Activated CD8-positive, alpha-beta memory T cell treated with anti-CD3 and anti-CD28 coated beads, Interleukin-2, amount 50 U/mL, for 1 hour (primary cell): ENCODE measurements around the gene UBL4A.

Source experiments
- DNase-seq: peaks from one replicate; pipeline ENCODE4 v3.0.0-alpha.2; 2020; ENCODE audit errors: extremely low read depth

The UBL4A gene

DNA sequence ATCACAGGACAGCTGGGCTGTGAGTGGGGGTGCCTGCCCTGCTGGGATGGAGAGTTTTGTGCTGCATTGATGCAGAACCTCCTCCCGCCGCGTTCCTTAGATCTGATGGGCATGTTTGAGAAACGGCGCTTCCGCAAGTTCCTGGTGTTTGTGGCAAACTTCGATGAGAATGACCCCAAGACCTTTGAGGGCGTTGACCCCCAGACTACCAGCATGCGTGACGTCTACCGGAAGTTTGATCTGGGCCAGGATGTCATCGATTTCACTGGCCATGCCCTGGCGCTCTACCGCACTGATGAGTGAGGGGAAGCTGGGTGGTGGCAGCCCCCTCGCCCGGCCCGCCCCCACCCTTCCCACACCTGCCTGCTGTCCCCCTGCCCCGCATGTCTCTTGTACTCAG, 46.6 kb downstream of the UBL4A start:
- DNase-seq = no peak

GRCh38 chrX:154437971-154438893, 48.2 kb downstream of the UBL4A start:
- DNase-seq = no peak

DNA sequence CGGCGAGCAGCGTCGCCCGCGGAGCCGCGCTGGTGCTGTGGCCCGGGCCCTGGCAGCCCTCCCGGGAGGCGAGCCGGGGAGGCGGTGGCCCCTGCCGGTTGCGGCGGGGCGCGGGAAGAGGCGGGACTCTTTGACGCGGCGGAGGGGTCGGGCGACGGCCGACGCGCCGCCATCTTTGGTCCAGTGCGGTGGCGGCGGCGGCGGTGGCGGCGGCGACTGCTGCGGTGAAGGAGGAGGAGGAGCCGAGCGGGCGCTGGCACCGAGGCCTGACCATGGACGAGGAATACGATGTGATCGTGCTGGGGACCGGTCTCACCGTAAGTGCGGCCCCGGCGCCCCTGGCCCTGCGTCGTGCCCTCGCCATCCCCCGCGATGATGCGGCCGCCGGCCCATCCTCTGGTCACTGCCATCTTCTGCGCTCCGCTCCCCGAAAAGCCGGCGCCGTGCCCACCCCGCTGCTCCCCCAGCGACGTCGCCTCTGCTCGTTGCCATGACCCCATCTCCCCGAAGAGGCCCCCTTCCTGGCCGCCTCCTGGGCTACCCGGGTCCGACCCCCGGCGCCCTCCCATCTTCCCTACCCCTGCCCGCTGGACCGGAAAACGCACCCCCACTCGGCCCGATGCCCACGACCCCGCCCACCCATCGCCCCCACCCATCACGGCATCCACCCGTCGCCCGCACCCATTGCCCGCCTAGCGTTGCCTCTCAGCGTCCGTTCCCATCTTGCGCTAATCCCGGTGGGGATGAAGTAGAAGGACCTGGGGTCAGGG, 49.2 kb downstream of the UBL4A start, which contains the start of gene GDI1:
Gene GDI1, plus strand, starts transcription at position 172 of the 770 bp plus-strand sequence. Its CDS starts 101 bp downstream, at position 273.
- DNase-seq = no peak

GRCh38 chrX:154436374-154436982, 49.9 kb downstream of the UBL4A start:
- no peak for DNase-seq

DNA sequence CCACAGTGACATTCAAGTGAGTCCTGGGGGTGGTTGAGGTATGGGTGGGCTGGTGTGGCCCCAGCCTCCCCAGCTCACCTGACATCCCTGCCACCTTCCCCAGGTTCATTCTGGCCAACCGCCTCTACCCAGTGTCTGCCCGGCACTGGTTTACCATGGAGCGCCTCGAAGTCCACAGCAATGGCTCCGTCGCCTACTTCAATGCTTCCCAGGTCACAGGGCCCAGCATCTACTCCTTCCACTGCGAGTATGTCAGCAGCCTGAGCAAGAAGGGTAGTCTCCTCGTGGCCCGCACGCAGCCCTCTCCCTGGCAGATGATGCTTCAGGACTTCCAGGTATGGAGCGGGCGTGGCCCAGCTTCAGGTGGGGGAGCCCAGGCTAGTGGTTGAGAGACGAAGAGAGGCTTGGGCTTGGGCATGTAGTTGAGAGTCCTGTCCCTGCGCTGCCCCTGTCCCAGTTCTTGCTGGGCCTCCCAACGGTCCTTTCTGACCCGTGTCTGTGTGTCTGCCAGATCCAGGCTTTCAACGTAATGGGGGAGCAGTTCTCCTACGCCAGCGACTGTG, 51.2 kb downstream of the UBL4A start:
- DNase-seq = no peak

GRCh38 chrX:154434394-154435168, 51.8 kb downstream of the UBL4A start:
- no peak for DNase-seq
